Keratinocyte (primary cell): ENCODE measurements around the gene PLA2G12B. TPM values are rescaled to one million over a fixed set of nuclear protein-coding genes. Genes with fewer than 3 reads are reported as not detected.

Source experiments
- DNase-seq: peaks from one replicate; pipeline ENCODE4 v3.0.0-alpha.2; 2011; ENCODE audit warnings: low read depth, missing footprints, low spot score
- FAIRE-seq: peaks from 2 replicates; lab custom pipeline; 2011; peaks lifted over from hg19 to GRCh38; lab: Jason Lieb, UNC
- H2AFZ ChIP-seq: 2 replicates; pipeline ENCODE4 v1.6.0; 2012; ENCODE audit warnings: low read length, control low read depth, inconsistent platforms; ENCODE audit not compliant: control insufficient read depth
- H3K27ac ChIP-seq: 2 replicates; pipeline ENCODE4 v1.5.1; 2011; ENCODE audit warnings: low read length; ENCODE audit not compliant: control insufficient read depth, insufficient read depth
- H3K27me3 ChIP-seq: 3 replicates; pipeline ENCODE4 v1.6.0; 2011; ENCODE audit warnings: low read length; ENCODE audit not compliant: control insufficient read depth, insufficient read depth; ENCODE audit errors: extremely low read depth
- H3K36me3 ChIP-seq, 2 experiments: 2 replicates in 1 of 2; 3 replicates in 1 of 2; pipeline ENCODE4 v1.5.1; 2011; ENCODE audit warnings: low read length in 2 of 2, mild to moderate bottlenecking in 1 of 2; ENCODE audit not compliant: control insufficient read depth in 2 of 2, insufficient read depth in 2 of 2; ENCODE audit errors: extremely low read depth in 1 of 2
- H3K4me1 ChIP-seq: 3 replicates; pipeline ENCODE4 v1.5.1; 2011; ENCODE audit warnings: low read length; ENCODE audit not compliant: control insufficient read depth, insufficient read depth; ENCODE audit errors: extremely low read depth
- H3K4me2 ChIP-seq: 3 replicates; pipeline ENCODE4 v1.6.0; 2011; ENCODE audit warnings: low read depth, low read length; ENCODE audit not compliant: control insufficient read depth, insufficient read depth; ENCODE audit errors: extremely low read depth
- H3K4me3 ChIP-seq, 3 experiments: fragments of 200-600 bp in 1 of 3; sonication (generic) in 1 of 3; 2 replicates in 2 of 3; 3 replicates in 1 of 3; pipeline ENCODE4 v1.5.1; 2011 to 2016; ENCODE audit warnings: low read length in 3 of 3, mild to moderate bottlenecking in 3 of 3, control low read depth in 2 of 3, inconsistent platforms in 1 of 3, low read depth in 1 of 3, mixed read lengths in 1 of 3, mixed run types in 1 of 3, moderate library complexity in 1 of 3; ENCODE audit not compliant: control insufficient read depth in 2 of 3, insufficient read depth in 2 of 3; ENCODE audit errors: extremely low read depth in 1 of 3
- H3K79me2 ChIP-seq: 2 replicates; pipeline ENCODE4 v1.6.0; 2012; ENCODE audit warnings: low read length; ENCODE audit not compliant: control insufficient read depth, insufficient read depth
- H3K9ac ChIP-seq: 3 replicates; pipeline ENCODE4 v1.6.0; 2011; ENCODE audit warnings: low read length; ENCODE audit not compliant: control insufficient read depth, insufficient read depth; ENCODE audit errors: extremely low read depth
- H3K9me1 ChIP-seq: 3 replicates; pipeline ENCODE4 v1.6.0; 2011; ENCODE audit warnings: low read length; ENCODE audit not compliant: control insufficient read depth, insufficient read depth; ENCODE audit errors: extremely low read depth
- H3K9me3 ChIP-seq: 2 replicates; pipeline ENCODE4 v1.5.1; 2012; ENCODE audit warnings: low read depth, low read length; ENCODE audit not compliant: control insufficient read depth
- H4K20me1 ChIP-seq: 3 replicates; pipeline ENCODE4 v1.6.0; 2011; ENCODE audit warnings: low read length; ENCODE audit not compliant: control insufficient read depth, insufficient read depth; ENCODE audit errors: extremely low read depth
- EZH2 ChIP-seq: IDR thresholded peaks from one replicate; pipeline ENCODE4 v1.6.1; 2012; ENCODE audit warnings: inconsistent platforms, mild to moderate bottlenecking, low read length, moderate library complexity
- dilution Hi-C: fragments of 300-500 bp; cut with MboI; formaldehyde crosslinking; loops from one replicate; pipeline ENCODE4 v1.7.0; 2020; ENCODE audit warnings: low sequenced_read_pairs; ENCODE audit not compliant: extremely low pct_ligation_motif_present
- polyA plus RNA-seq, 5 experiments: library from polyadenylated mRNA; depleted of rRNA in 3 of 5; stranded (reverse) in 3 of 5; stranded (forward) in 1 of 5; unstranded in 1 of 5; fragments of >200 nt; gene quantifications; 1 replicate in 1 of 5; 2 replicates in 3 of 5; 3 replicates in 1 of 5; pipeline versions ENCODE4 v1.2.1 to v1.2.3, GENCODE V29; 2011 to 2012; ENCODE audit warnings: missing spikeins in 2 of 5, low read depth in 1 of 5, low replicate concordance in 1 of 5
- TF ChIP-seq, protein P1 (sequence below), 3 experiments: IDR thresholded peaks in 1 of 3; conservative IDR thresholded peaks in 1 of 3; optimal IDR thresholded peaks in 1 of 3; 2 replicates in 2 of 3; 3 replicates in 1 of 3; pipeline versions ENCODE3 to v1.5.1; 2011; ENCODE audit warnings: low read length in 3 of 3, mild to moderate bottlenecking in 3 of 3, moderate library complexity in 2 of 3, control low read depth in 1 of 3, inconsistent platforms in 1 of 3; ENCODE audit not compliant: insufficient read depth in 2 of 3; ENCODE audit errors: extremely low read depth in 1 of 3

Gene PLA2G12B
- polyA plus RNA-seq, 1 donor (not counting 4 experiments of a cell fraction or from before 2014, with no cell fraction given) = not detected

DNA sequence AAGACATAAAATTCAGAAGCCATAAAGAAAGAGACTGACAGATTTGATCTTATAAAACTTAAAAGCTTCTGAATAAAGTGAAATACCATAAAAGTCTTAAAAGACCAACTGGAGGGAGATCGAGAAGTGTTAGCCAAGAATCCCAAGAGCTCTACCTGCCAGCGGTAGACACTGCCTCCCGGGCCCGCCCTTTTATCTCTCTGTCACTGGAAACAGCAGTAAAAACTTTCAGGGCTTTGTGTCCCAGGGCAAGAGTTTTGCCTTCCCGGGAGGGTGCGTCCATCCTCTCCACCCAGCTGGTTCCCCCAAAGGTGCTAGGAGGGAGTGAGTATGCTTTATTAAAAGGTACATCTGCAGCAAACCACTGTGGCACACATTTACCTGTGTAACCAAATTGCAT, 5.8 kb downstream of the PLA2G12B start:
- Histone ChIP-seq H3K27ac (no peak overlapping the region), H3K9me3 (no peaks in the 10 kb centered on the region), H3K36me3 (no peaks in the 10 kb centered on the region), H2AFZ (no peak overlapping the region), H4K20me1 (no peaks in the 10 kb centered on the region), H3K4me3 (no peak overlapping the region), H3K9me1 (no peaks in the 10 kb centered on the region), H3K79me2 (no peaks in the 10 kb centered on the region), H3K27me3 (peaks cover 4% of the 10 kb centered on the region), H3K9ac (no peak overlapping the region), H3K4me1 (no peaks in the 10 kb centered on the region), H3K4me2 (no peak overlapping the region)
- TF ChIP-seq, protein P1, sequence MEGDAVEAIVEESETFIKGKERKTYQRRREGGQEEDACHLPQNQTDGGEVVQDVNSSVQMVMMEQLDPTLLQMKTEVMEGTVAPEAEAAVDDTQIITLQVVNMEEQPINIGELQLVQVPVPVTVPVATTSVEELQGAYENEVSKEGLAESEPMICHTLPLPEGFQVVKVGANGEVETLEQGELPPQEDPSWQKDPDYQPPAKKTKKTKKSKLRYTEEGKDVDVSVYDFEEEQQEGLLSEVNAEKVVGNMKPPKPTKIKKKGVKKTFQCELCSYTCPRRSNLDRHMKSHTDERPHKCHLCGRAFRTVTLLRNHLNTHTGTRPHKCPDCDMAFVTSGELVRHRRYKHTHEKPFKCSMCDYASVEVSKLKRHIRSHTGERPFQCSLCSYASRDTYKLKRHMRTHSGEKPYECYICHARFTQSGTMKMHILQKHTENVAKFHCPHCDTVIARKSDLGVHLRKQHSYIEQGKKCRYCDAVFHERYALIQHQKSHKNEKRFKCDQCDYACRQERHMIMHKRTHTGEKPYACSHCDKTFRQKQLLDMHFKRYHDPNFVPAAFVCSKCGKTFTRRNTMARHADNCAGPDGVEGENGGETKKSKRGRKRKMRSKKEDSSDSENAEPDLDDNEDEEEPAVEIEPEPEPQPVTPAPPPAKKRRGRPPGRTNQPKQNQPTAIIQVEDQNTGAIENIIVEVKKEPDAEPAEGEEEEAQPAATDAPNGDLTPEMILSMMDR (optimal IDR thresholded peaks at IDR 0.05 in 1 of 3, IDR thresholded peaks at IDR 0.05 in 1 of 3, conservative IDR thresholded peaks at IDR 0.05 in 1 of 3; ENCODE audit: extremely low read depth in 1 of 3, insufficient read depth in 2 of 3, low read length in 3 of 3) = no peak
- TF ChIP-seq EZH2 = no peak
- no peak for DNase-seq
- FAIRE-seq = no peak
- dilution Hi-C loops = no loop called here

DNA sequence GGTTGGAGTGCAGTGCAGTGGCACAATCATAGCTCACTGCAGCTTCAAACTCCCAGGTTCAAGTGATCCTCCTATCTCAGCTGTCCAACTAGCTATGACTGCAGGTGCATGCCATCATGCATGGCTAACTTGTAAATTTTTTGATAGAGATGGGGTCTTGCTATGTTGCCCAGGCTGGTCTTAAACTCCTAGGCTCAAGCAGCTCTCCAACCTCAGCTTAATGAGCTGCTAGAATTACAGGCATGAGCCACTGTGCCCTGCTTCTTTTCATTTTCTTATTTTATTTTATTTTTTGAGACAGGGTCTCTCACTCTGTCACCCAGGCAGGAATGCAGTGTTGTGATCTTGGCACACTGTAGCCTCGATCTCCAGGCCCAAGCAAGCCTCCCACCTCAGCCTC, 7.6 kb downstream of the PLA2G12B start:
- H3K27me3 ChIP-seq = no peaks in the 10 kb centered on the region
- no peaks in the 10 kb centered on the region for H3K9me1 ChIP-seq
- no peaks in the 10 kb centered on the region for H3K36me3 ChIP-seq
- H3K9me3 ChIP-seq = no peaks in the 10 kb centered on the region
- no peak overlapping the region for H3K9ac ChIP-seq
- FAIRE-seq (no peak), DNase-seq (no peak)
- TF ChIP-seq, protein P1 (optimal IDR thresholded peaks at IDR 0.05 in 1 of 3, IDR thresholded peaks at IDR 0.05 in 1 of 3, conservative IDR thresholded peaks at IDR 0.05 in 1 of 3; ENCODE audit: extremely low read depth in 1 of 3, insufficient read depth in 2 of 3, low read length in 3 of 3) = no peak
- TF ChIP-seq EZH2 = no peak
- H3K27ac ChIP-seq = no peak overlapping the region
- H2AFZ ChIP-seq = no peak overlapping the region
- H3K4me2 ChIP-seq = no peak overlapping the region
- H4K20me1 ChIP-seq = no peaks in the 10 kb centered on the region
- H3K4me1 ChIP-seq = no peaks in the 10 kb centered on the region
- H3K79me2 ChIP-seq = no peaks in the 10 kb centered on the region
- dilution Hi-C loops = no loop called here
- no peak overlapping the region for H3K4me3 ChIP-seq
